Astrocyte of the spinal cord (primary cell): ENCODE data around the gene GPSM1.

ENCODE experiments used
- DNase-seq: peaks from one replicate; pipeline ENCODE4 v3.0.0; 2011; ENCODE audit warnings: low read depth, low spot score
- H3K4me3 ChIP-seq: 2 replicates; pipeline ENCODE4 v1.5.1; 2011; ENCODE audit warnings: low read depth, mild to moderate bottlenecking, low read length, moderate library complexity
- CTCF ChIP-seq: IDR thresholded peaks from 2 replicates; pipeline ENCODE4 v1.5.1; 2012; ENCODE audit warnings: low read depth, mild to moderate bottlenecking, low read length, inconsistent platforms
- in situ Hi-C: cut with HindIII; loops from 2 replicates; pipeline ENCODE4 v1.10.0; 2017; ENCODE audit warnings: low sequenced_read_pairs

GPSM1 gene

GRCh38 chr9:136296434-136297015 lies 30.8 kb upstream of the GPSM1 start:
- H3K4me3 ChIP-seq, result no peak overlapping the region
- DNase-seq, result no peak
- TF ChIP-seq CTCF, result no peak
- in situ Hi-C loops, result no loop called here

- no peak overlapping the region for H3K4me3 ChIP-seq
- no peak for TF ChIP-seq CTCF
- in situ Hi-C loops, result no loop called here
- DNase-seq, result no peak
Measured at GRCh38 chr9:136297016-136297691, 30.2 kb upstream of the GPSM1 start.

GRCh38 chr9:136297766-136298735 lies 29.3 kb upstream of the GPSM1 start:
- TF ChIP-seq CTCF, result no peak
- no peak overlapping the region for H3K4me3 ChIP-seq
- in situ Hi-C loops, result no loop called here
- DNase-seq, result no peak

GRCh38 chr9:136299116-136299515 lies 28.2 kb upstream of the GPSM1 start:
- no peak overlapping the region for H3K4me3 ChIP-seq
- in situ Hi-C loops, result no loop called here
- TF ChIP-seq CTCF, result no peak
- no peak for DNase-seq

- DNase-seq, result no peak
- in situ Hi-C loops, result no loop called here
- no peak overlapping the region for H3K4me3 ChIP-seq
- no peak for TF ChIP-seq CTCF
Measured at GRCh38 chr9:136299541-136299940, 27.8 kb upstream of the GPSM1 start.

GRCh38 chr9:136300016-136300545 lies 27.3 kb upstream of the GPSM1 start:
- in situ Hi-C loops, result no loop called here
- TF ChIP-seq CTCF, result no peak
- no peak for DNase-seq
- H3K4me3 ChIP-seq, result no peak overlapping the region
